ES-I3 (cell line): ENCODE data around the gene QRICH2.
A peak's percentile ranks its signal among the peaks of the same experiment; 100 is the strongest.
"Not testable (repeated sequence)": the region's sequence is repeated elsewhere in the genome, so short reads cannot be mapped to it uniquely, and the experiment has no call there.

Experiments
- H3K36me3 ChIP-seq: 2 replicates; pipeline ENCODE4 v1.6.1; 2013; ENCODE audit warnings: mild to moderate bottlenecking, low read length, control low read depth, moderate library complexity; ENCODE audit not compliant: insufficient read depth
- H3K4me1 ChIP-seq: 2 replicates; pipeline ENCODE4 v1.6.1; 2013; ENCODE audit warnings: mild to moderate bottlenecking, control low read depth, low read length; ENCODE audit not compliant: insufficient read depth
- H3K9ac ChIP-seq: 2 replicates; pipeline ENCODE4 v1.6.1; 2013; ENCODE audit warnings: low read depth, mild to moderate bottlenecking, low read length, moderate library complexity
- H3K9me3 ChIP-seq: 2 replicates; pipeline ENCODE4 v1.6.1; 2013; ENCODE audit warnings: mild to moderate bottlenecking, low read length, moderate library complexity; ENCODE audit not compliant: control insufficient read depth, insufficient read depth

The QRICH2 gene, protein sequence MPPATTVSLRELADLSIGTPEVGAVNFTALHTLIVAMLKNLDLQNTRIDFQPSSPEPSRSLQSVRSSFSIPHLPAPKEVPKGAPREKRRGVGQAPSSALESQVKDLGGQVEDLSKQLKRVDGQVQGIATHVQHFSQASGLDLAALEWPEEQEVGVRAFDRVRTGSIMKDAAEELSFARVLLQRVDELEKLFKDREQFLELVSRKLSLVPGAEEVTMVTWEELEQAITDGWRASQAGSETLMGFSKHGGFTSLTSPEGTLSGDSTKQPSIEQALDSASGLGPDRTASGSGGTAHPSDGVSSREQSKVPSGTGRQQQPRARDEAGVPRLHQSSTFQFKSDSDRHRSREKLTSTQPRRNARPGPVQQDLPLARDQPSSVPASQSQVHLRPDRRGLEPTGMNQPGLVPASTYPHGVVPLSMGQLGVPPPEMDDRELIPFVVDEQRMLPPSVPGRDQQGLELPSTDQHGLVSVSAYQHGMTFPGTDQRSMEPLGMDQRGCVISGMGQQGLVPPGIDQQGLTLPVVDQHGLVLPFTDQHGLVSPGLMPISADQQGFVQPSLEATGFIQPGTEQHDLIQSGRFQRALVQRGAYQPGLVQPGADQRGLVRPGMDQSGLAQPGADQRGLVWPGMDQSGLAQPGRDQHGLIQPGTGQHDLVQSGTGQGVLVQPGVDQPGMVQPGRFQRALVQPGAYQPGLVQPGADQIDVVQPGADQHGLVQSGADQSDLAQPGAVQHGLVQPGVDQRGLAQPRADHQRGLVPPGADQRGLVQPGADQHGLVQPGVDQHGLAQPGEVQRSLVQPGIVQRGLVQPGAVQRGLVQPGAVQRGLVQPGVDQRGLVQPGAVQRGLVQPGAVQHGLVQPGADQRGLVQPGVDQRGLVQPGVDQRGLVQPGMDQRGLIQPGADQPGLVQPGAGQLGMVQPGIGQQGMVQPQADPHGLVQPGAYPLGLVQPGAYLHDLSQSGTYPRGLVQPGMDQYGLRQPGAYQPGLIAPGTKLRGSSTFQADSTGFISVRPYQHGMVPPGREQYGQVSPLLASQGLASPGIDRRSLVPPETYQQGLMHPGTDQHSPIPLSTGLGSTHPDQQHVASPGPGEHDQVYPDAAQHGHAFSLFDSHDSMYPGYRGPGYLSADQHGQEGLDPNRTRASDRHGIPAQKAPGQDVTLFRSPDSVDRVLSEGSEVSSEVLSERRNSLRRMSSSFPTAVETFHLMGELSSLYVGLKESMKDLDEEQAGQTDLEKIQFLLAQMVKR (N-terminal part only)

GRCh38 chr17:76307966-76308338 is at the start of gene QRICH2:
TSS of gene QRICH2 (minus strand) at chr17:76308276. CDS start at chr17:76307998, 278 bp downstream.
- Histone ChIP-seq H3K9ac (no peak within 1 kb of the TSS), H3K36me3 (peaks cover 5% of the 10 kb centered on the region; the same call in 1 of the 2 replicates), H3K4me1 (no peaks in the 10 kb centered on the region), H3K9me3 (no peaks in the 10 kb centered on the region)

- no peak overlapping the region for H3K9ac ChIP-seq
- no peaks in the 10 kb centered on the region for H3K36me3 ChIP-seq
- no peaks in the 10 kb centered on the region for H3K9me3 ChIP-seq
- 0 out of 2 replicates have a peak, but pooled peaks cover 4% of the 10 kb centered on the region for H3K4me1 ChIP-seq
Observed at GRCh38 chr17:76357597-76358158, 49.6 kb upstream of the QRICH2 start.

- H3K9me3 ChIP-seq, result no peaks in the 10 kb centered on the region
- no peaks in the 10 kb centered on the region for H3K36me3 ChIP-seq
- H3K9ac ChIP-seq, result no peak overlapping the region
- H3K4me1 ChIP-seq, result 0 out of 2 replicates have a peak, but pooled peaks cover 4% of the 10 kb centered on the region
Observed at GRCh38 chr17:76356803-76357456, 48.9 kb upstream of the QRICH2 start.

GRCh38 chr17:76354747-76355310 is 46.8 kb upstream of the QRICH2 start:
- no peaks in the 10 kb centered on the region for H3K36me3 ChIP-seq
- H3K4me1 ChIP-seq, result 0 out of 2 replicates have a peak, but pooled peaks cover 7% of the 10 kb centered on the region
- H3K9me3 ChIP-seq, result no peaks in the 10 kb centered on the region
- H3K9ac ChIP-seq, result peak overlapping the region; percentile 88; the same call in 1 of the 2 replicates

GRCh38 chr17:76354317-76354729 is 46.2 kb upstream of the QRICH2 start:
- H3K4me1 ChIP-seq, result 0 out of 2 replicates have a peak, but pooled peaks cover 7% of the 10 kb centered on the region
- H3K36me3 ChIP-seq, result no peaks in the 10 kb centered on the region
- no peaks in the 10 kb centered on the region for H3K9me3 ChIP-seq
- peak overlapping the region; percentile 88 for H3K9ac ChIP-seq

DNA sequence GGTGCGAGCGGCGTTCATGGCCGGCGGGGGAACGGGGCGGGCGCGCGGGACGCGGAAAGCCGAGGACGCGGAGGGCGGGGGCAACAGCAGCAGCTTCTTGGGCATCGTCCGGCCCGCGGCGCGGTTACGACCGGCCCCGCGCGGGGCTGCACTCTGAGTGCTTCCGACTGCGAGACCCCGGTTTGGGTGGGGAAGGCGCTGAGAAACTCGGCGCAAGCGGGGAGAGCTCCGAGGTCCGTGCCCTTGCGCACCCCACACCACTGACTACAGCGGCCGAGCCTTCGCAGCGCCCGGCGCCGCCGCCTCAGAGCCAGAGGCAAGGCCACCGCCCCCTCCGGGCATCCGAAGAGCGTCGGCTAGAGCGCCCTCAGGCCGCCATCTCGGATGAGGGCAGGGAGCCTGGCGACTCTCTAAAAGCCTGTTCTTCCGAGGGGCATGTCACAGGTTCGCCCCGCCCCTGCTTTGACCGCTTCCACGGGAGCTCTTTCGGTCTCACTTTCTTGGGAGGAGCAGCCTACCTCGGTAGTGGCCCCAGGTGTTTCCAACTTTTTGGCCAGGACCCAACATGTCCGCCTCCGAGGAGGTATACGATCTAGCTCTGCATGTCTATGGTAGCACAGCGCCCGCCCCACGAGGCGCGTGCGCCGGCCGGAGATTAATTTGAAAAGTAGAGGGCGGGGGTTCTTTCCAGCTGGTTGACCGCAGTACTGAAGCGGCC is 45.7 kb upstream of the QRICH2 start, which contains the start of gene PRPSAP1:
Gene PRPSAP1 (minus strand): TSS at position 318 of the 718 bp plus-strand sequence. CDS start 213 bp downstream, at position 105.
- Histone ChIP-seq H3K9me3 (no peaks in the 10 kb centered on the region), H3K36me3 (no peaks in the 10 kb centered on the region), H3K9ac (peak within 1 kb of the TSS; percentile 88), H3K4me1 (0 out of 2 replicates have a peak, but pooled peaks cover 7% of the 10 kb centered on the region)

DNA sequence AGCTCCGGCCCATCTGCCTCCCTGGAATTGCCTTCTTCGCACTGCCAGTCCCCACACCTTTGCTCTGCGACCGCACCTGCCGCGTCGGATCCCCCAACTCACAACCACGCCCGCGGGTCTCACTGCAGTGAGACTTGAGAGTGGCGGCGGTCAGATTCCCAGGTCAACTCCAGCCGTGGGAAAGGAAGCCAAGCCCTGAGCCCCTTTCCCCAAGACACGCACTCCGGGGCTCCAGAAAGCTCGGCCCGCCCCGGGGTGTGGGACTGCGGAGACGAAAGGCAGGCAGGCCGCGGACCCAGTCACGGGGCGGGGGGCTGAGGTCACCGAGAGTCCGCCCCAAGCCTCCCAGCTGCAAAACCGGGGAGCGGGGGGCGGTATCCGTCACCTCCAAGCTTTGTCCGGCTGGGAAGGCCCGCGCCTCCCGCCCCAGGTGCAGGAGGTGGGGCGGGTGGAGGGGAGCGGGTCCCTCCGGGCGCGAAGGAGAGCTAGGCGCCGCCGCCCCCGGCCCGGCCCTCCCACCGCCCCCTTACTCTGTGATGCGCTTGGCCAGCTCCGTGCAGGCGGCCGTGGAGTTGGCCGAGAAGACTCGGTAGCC is 45.0 kb upstream of the QRICH2 start:
- Histone ChIP-seq H3K9ac (peak overlapping the region; percentile 88), H3K36me3 (no peaks in the 10 kb centered on the region), H3K9me3 (no peaks in the 10 kb centered on the region), H3K4me1 (0 out of 2 replicates have a peak, but pooled peaks cover 7% of the 10 kb centered on the region)

DNA sequence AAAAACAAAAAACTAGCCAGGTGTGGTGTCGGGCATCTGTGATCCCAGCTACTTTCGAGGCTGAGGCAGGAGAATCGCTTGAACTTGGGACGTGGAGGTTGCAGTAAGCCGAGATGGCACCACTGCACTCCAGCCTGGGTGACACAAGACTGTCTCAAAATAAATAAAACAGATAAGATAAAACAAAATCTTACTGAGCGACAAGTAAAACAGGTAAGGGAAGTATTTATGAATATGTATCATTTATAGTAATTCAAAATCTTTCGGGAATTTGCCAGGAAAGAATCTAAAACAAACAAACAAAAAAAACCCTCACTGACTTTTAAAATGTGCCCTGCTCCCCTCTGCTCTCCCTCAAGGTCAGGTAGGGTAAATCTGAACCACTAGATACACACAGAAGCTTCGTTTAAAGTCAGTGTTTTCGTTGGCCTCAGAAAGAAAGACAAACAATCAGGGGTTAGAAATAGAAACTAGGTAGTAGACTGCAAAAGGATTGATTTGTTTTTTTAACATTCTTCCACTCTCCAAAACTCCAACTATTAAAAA is 43.5 kb upstream of the QRICH2 start:
- Histone ChIP-seq H3K4me1 (0 out of 2 replicates have a peak, but pooled peaks cover 7% of the 10 kb centered on the region), H3K9ac (no peak overlapping the region), H3K36me3 (no peaks in the 10 kb centered on the region)

GRCh38 chr17:76350463-76350862 is 42.4 kb upstream of the QRICH2 start:
- Histone ChIP-seq H3K9me3 (no peaks in the 10 kb centered on the region), H3K4me1 (0 out of 2 replicates have a peak, but pooled peaks cover 7% of the 10 kb centered on the region), H3K9ac (no peak overlapping the region), H3K36me3 (no peaks in the 10 kb centered on the region)

More for the DNA sequence above, 43.5 kb upstream of the QRICH2 start:
- H3K9me3 ChIP-seq, result no peaks in the 10 kb centered on the region

- not testable (repeated sequence) for H3K4me1 ChIP-seq, H3K36me3 ChIP-seq, H3K9me3 ChIP-seq, H3K9ac ChIP-seq
Observed at GRCh38 chr17:76346936-76347335, 38.9 kb upstream of the QRICH2 start.

DNA sequence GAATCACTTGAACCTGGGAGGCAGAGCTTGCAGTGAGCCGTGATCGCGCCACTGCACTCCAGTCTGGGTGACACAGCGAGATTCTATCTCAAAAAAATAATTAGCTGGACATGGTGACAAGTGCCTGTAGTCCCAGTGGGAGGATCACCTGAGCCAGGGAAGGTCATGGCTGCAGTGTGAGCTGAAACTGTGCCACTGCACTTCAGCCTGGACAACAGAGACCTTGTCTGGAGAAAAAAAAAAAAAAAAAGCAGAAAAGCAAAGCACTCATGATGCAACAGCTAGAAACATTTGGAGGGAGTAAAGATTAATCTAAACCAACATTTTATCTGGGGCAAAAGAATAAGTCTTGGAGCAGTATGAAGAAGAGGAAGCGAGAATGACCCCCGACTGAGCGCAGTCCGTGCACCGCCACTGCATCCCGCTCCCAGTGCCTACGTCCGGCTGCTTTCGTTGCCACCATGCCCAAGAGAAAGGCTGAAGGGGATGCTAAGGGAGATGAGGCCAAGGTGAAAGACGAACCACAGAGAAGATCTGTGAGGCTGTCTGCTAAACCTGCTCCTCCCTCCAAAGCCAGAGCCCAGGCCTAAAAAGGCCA is 37.4 kb upstream of the QRICH2 start:
- Histone ChIP-seq H3K36me3 (peaks cover 11% of the 10 kb centered on the region; the same call in 1 of the 2 replicates), H3K9ac (no peak overlapping the region), H3K4me1 (no peaks in the 10 kb centered on the region), H3K9me3 (no peaks in the 10 kb centered on the region)

DNA sequence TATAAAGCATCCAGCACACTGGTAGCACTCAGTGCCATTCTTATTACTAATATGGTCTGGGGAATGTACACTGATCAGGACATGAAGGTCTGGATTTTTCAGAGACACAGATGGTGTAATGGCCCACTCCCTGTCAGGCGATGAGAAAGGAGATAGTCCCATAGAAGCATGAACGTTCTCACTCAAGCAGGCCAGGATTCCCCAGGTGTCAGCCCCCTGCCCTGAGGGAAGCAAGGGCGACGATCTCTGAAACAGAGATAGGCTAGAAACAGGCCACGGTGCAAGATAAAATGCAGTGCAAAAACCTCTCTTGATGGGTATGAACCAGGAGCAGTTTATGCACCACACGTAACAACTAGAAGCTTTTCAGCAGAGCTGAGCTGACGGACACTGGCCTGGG is 35.0 kb upstream of the QRICH2 start:
- Histone ChIP-seq H3K9ac (no peak overlapping the region), H3K36me3 (peaks cover 11% of the 10 kb centered on the region; the same call in 1 of the 2 replicates), H3K9me3 (no peaks in the 10 kb centered on the region), H3K4me1 (no peaks in the 10 kb centered on the region)
